NOMO-1 treated with dmso at 0.1 percent for 144 hours (cell line): Measurements from ENCODE around the gene PRKAA1.
A peak's percentile ranks its signal among the peaks of the same experiment; 100 is the strongest.

Experiments used
- DNase-seq: peaks from one replicate; lab custom pipeline; 2025; ENCODE audit not compliant: unreplicated experiment; lab: John Stamatoyannopoulos, UW

The PRKAA1 gene

DNA sequence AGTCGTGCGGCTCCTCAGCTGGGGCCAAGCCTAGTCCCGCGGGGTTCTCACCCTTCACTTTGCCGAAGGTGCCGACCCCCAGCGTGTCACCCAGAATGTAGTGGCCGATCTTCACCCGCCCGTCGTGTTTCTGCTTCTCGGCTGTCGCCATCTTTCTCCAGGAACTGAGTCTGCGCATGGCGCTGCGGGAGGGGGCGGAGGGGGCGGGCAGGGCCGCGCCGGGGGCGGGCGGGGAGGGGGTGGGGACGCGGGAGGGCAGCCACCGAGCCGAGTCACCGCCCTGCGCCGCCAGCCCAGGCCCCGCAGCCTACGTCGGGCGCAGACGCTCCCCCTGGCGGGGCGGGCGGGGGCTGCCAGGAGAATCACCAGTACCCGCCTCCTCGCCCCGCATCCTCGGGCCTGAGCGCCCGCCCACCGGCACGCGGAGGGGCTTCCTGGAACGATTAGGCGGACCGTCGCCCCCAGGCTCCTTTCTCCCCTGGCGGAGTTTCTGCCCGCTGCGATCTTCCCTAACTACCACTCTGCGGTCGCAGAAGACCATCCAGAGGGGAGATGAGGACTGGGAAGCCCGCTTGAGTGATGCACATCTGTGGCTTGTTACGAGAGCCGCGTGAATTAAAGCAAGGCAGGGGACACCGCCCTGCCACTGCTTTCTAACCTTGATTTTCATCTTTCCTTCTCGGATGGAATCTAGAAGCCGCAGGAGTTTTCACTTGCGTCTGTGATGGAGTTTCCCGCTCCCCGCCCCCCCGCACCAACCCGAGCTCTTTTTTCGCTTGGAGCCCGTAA, at the start of gene PRKAA1:
Gene PRKAA1, minus strand, starts transcription at position 363 of the 789 bp plus-strand sequence. Its CDS starts 185 bp downstream, at position 178.
- peak; percentile 98 for DNase-seq

DNA sequence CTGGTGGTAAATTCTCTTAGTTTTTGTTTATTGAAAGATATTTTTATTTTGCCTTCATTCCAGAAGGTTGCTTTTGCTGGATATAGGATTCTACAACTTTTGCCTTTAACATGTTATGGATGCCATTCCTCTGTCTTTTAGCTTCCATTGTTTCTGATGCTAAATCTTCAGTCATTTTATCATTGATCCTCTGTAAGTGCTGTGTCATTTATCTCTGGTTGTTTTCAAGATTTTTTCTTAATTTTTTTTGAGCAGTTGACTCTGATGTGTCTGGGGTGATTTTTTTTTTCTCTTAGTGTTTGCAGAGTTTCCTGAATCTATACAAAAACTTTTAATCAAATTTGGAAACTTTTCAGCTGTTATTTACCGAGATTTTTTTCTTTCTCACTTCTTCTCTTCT, 49.4 kb upstream of the PRKAA1 start:
- DNase-seq = no peak

DNA sequence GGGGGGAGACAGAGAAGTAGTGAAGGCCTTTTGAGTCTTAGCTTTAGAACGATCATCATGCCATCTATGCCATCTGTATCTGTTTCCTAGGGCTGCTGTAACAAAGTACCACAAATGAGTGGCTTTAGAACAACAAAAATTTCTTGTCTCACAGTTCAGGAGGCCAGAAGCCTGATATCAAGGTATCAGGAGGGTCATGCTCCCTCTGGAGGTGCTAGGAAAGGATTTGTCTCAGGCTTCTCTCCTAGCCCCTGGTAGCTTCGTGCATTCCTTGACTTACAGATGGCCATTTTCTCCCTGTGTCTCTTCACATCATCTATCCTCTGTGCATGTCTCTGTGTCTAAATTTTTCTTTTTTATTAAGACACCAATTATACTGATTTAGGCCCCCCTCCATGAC, 48.2 kb upstream of the PRKAA1 start:
- no peak for DNase-seq

DNA sequence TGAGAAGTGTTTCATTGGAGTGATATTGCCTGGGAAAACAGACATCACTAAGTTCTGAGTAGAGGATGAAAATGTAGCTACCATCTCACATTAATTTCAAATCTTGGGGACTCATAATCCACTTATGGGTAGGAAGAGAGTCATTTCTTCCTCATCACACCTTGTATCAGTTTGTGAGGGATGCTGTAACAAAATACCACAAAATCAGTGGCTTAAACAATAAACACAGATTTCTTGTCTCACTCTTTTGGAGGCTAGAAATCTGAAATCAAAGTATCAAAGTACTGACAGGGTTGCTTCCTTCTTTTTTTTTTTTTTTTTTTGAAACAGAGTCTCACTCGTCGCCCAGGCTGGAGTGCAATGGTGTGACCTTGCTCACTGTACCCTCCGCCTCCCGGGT, 46.4 kb upstream of the PRKAA1 start:
- no peak for DNase-seq

DNA sequence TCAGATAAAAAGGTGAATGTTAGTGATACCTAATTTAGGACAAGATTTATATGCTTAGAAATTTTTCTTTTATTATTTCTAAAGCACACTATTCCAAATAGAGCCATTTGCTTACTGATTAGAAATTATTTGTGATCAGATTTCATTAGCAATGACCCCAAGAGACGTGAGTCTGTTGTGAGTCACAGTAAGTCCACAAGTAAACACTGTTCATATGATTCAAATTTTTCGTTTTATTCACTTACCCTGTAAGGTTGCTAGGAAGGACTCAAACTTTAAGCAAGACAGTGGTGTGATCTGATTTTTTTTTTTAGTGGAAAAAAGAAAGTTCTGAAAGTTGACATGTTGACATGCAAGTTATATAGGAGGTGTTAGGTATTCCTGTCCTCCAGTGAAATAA, 44.2 kb upstream of the PRKAA1 start:
- DNase-seq = no peak

DNA sequence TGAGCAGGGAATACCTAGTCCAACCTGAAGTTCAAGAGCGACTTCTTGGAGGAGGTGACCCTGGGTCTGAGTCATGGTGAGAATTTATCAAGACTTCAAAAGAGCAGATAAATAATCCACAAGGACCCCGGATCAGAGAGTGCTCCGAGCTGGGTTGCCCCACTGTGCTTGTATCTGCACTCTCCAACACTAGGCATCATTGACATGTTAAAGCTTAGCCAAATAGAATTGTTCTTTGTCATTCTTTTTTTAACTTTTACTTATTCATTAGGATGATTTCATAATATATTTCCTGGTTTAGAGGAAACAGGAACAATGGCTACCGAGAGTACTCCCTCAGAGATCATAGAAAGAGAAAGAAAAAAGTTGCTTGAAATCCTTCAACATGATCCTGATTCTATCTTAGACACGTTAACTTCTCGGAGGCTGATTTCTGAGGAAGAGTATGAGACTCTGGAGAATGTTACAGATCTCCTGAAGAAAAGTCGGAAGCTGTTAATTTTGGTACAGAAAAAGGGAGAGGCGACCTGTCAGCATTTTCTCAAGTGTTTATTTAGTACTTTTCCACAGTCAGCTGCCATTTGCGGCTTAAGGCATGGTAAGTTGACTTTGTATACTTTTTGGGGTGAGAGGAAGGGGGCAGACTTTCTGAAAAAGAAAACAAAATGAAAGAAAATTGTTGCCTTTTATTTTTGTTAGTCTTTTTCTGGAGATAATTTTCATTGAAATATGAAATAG, 43.1 kb upstream of the PRKAA1 start, which contains the start of gene CARD6:
Gene CARD6, plus strand, starts transcription at position 300 of the 738 bp plus-strand sequence. Its CDS starts 16 bp downstream, at position 316.
- DNase-seq = peak; percentile 77

DNA sequence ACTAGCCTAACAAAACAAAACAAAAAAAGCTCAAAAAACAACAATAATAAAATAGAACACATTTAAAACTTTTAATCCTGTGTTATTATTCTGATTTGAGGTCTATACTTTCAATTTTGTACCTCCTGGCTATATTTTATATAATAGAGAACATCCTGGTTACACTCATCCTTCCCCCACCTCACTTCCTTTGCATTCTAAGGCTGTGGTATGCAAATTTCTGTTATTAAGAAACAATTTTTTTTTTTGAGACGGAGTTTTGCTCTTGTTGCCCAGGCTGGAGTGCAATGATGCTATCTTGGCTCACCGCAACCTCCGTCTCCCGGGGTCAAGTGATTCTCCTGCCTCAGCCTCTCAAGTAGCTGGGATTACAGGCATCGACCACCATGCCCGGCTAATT, 39.9 kb upstream of the PRKAA1 start:
- DNase-seq = peak; percentile 22

DNA sequence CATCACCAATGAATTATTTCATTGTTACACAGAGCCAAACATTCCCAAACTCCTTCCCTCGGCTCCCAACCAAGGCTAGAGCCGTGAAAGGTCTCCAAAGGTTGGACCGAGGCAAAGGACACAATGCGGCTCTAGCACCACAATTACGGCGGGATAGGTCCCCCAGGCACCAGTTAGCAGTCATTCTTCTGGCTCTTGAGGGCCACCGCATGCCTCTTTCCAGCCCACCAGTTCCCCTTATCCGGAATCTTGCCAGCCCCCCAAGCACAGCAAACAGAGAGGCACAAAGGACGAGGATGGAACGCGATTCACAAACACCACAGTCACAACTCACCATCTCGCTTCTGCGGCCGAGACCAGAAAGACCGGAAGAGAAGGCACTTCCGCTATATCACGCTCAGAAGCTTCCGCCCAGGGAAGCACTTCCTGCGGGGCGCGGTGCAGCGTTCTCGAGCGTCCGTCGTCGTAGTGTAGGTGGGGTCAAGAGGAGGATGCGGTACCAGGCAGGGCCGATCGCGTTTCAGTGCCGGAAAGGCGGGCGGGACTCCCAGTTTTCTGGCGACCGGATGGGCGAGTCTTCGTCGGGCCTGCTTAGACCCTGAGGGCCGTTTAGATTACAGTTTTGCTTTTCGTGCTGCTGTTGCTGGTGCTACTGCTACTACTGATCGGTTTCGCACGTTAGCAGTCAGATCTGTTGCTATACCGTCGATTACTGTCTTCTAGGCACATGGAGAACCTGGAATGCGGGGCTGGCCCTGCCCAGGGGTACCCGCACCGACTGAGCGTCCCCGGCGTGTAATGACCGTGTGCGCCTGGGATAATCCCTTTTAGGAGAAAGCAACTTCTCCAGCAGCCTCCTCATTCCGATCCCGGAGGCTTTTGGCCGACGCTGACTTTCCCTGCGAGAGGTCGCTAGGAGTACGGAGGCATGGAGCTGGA, 36.9 kb upstream of the PRKAA1 start, which contains the start of gene RPL37:
Gene RPL37, minus strand, starts transcription at position 374 of the 939 bp plus-strand sequence. Its CDS starts 37 bp downstream, at position 337.
- peak; percentile 100 for DNase-seq

DNA sequence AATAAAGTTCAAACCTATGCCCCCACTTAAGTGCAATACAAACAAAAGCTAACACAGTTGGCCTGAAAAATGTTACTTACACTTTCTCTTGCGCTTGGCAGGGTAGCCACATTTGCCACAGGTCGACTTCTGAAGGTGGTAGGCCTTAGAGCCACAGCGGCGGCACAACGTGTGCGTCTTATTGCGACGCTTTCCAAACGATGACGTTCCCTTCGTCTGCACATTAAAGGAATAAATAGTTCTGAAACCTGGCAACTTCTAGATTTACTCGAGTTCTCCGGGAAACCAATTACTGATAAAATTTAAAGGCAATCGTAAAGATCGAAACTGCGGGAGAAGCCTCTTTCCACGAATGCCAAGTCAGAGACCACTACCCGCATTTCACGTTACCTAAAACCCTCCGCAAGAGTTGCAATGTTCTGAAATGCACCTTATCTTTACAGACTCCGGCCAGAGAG, 36.2 kb upstream of the PRKAA1 start:
- no peak for DNase-seq

DNA sequence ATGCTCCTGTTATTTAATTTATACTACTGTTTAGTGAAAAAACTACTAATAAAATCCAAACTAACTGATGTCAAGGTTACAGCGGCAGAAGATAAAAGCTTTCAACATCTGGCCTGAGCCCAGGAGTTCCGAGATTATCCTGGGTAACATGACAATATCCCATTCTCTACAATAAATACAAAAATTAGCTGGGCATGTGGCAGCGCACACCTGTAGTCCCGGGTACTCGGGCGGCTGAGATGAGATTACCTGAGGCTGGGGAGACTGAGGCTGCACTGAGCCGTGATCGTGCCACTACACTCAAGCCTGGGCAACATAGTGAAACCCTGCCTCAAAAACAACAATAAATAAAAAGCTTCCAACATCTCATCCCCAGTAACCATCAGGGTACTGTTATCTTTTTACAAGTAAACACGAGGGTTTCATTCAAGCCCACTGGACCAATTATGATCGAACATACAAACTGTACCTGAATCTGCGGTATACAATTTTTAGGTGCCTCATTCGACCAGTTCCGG, 35.6 kb upstream of the PRKAA1 start:
- DNase-seq = no peak

DNA sequence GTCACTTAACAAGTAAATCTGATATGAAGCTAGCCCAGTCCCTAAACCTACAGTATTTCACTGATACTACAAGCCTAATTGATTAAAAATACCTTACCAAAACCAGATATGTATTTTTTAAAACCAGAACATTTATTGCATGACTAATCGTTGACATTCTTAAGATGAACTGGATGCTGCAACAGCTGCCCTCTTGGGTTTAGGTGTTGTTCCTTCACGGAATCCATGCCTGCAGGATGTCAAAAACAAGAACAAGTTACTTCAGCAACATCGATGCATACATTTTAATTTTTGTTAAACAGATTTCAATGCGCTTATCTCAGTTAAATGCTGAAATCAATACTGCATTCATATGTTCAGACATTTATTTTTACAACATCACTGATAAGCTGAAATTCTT, 34.2 kb upstream of the PRKAA1 start:
- no peak for DNase-seq

DNA sequence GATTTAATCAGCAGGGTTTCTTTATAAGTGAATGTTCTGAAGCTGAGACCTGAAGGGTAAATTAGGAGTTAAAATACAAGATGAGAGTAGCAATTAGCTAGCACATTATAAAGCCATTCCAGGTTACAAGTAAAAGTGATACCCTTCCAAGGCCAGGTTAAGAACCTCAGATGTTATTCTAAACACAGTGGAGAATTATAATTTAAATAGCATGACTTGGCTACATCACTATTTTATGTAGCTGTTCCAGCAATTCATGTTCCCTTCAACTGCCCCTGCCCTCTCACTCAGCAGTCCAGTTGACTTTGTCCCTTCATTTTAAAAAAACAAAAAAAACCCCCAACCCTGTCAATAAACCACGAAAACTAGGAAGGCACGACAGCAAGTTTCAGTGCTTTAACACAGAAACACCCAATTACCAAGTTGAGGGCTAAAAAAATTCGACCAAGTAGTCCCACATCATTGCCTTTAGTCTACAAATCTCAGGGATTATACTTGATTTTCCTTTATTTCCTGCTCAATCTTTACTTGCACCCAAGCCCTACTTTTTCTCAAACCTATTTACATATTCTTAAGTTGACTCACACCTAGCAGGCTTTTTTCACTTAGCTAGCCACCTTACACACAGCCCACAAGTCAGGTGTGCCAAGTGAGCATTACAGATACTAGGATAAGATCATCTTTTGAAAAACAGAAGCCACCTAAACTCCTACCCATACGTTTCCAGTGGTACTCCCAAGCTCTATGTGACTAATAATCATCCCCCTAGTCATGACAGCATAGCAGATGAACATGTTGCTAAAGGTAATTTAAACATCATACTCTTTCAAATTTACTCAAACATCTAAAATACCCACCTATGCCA, 33.4 kb upstream of the PRKAA1 start:
- no peak for DNase-seq

DNA sequence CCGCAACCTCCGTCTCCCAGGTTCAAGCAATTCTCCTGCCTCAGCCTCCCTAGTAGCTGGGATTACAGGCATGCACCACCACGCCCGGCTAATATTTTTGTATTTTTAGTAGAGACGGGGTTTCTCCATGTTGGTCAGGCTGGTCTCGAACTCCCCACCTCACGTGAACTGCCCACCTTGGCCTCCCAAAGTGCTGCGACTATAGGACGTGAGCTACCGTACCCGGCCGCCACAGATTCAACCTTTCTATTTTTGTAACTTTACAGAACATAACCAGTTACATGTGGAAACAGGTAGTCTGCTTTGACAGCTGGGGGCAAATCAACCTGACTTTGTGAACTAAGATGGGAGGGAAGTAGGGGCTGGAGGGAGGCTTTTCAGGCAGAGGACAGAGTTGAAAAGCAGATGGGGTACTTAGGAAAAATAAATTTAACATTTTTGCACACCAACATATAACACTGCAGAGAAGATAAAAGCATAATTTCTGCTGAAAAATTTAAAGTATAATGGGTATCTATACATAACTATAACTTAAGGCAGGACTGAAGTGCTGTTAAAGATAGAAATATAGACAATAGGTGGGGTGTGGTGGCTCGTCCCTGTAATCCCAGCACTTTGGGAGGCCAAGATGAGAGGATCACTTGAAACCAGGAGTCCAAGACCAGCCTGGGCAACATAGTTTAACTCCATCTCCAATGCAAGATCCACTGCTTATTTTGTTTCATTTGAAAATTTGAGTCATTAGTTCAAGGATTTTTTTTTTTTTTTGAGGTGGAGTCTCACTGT, 31.8 kb upstream of the PRKAA1 start:
- DNase-seq = no peak

DNA sequence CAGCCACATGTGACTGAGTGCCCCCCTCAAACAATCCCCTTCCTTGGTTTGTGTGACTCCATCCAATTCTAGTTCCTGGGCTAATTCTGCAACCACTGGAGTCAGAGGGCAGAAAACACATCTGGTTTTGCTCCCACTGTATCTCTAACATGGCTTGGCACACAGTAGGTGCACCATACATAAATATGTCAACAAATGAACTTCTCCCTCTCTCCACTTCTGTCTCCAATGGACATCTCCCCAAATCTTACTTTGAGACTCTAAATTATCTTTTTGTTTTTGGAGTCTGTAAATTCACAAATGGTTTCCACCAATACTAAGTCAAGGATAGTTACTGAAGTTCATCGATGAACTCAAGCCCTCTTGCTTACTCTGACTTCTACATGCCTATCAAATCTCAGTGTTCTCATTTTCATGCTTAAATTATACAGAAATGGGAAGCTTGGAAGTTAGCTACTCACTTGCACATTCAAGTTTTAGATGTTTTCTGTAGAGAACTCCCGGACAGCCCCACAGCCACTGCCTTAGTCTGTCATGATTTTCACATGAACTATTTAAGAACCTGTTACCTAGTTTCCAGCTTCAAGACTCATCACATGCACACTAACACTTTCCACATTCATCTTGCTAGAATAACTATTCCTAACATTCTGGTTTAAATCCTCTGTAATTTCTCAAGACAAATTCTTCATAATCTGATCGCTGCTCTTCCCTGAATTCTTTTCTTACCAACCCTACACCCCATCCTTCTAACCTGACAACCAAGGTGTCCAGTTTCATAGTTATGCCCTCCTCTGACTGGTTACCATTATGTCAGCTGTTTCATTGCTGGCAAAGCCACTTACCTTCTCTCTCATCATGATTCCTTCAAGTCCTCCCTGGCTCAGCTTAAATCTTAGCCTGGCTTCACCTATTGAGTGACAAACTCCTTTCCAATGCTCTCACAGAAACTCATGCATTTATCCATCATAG, 30.8 kb upstream of the PRKAA1 start:
- DNase-seq = no peak

DNA sequence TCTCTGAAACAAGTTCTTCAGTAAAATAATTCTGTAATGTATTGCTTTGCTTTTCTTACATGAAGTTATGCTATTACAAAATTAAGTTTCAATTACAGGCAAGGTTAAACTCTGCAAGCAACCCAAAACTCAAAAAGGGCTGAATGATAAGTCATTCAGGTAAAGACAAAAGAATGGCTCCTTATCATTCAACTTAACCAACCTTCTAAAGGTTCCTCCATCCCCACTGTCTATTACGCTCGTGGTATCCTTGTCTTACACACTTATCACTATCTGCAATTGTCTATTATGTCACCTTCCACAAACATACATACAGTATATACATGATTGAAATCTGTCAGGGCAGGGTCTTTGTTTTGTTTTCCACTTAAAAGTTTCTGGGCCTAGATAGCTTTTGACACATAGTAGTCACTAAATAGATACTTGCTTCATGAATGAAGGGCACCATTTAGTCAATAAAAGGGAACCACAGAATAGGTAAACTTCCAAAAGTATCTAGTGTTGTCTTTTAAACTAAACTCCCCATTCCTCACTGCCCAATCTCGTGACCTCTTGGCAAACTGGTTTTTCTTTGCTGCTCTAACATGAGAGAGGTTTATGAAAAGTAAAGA, 30.0 kb upstream of the PRKAA1 start:
- DNase-seq = no peak

DNA sequence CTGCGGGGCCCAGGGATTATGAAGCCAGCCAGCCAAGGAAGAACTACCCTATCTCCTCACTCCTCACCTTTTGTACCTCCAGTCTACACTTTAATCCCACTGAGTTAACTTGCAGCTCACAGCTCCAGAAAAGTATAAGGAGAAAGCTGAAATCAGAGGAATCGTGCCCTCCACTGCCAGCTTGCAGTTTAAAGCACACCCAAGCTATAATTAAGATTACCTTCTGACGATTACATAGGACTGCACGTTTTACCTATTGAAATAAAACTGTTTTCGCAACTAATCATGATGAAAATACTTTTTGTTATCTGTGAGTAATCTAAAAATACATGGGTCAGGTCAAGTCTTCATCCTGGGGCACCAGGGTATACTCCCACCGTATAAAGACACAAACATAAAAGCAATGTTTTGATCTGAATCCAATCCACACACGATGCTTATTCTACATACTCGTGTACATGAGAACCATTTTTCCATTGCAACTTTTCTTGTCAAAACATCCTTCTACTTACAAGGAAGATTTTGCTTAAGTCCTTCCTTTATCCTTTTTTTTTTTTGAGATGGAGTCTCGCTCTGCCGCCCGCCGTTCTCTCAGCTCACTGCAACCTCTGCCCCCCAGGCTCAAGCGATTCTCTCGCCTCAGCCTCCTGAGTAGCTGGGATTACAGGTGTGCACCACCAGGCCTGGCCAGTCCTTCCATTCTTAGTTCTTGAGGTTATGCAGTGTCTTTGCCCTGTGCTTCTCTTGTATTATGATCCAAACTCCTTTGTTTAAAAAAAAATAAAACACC, 29.2 kb upstream of the PRKAA1 start:
- no peak for DNase-seq
